AG04450 (cell line): ENCODE results near the gene SLC45A1. TPM values are rescaled to one million over a fixed set of nuclear protein-coding genes. Genes with fewer than 3 reads are reported as not detected.

ENCODE experiments used
- polyA plus RNA-seq: library from polyadenylated mRNA; depleted of rRNA; stranded (reverse); fragments of >200 nt; gene quantifications from 2 replicates; pipeline ENCODE4 v1.2.3, GENCODE V29; 2011
- small RNA-seq: library from RNA; depleted of rRNA; stranded (forward); fragments of <200 nt; gene quantifications from one replicate; pipeline ENCODE3, GENCODE V24; 2012; ENCODE audit warnings: low read depth; ENCODE audit not compliant: insufficient read length

Gene SLC45A1
- polyA plus RNA-seq, 1 experiment = 1.5 TPM

Small RNA genes lying within 50 kb of the gene (small RNA-seq; reads per million reads assigned to genes)
- gene RF00019 = not detected
- not detected for gene RNU6-991P
